GM23248 (cell line): Measurements from ENCODE around the gene ATP6AP1. TPM values are rescaled to one million over a fixed set of nuclear protein-coding genes. Genes with fewer than 3 reads are reported as not detected.

ENCODE experiments used
- DNase-seq: peaks from one replicate; pipeline ENCODE4 v3.0.0-alpha.2; 2015
- H2AFZ ChIP-seq: fragments of 200-600 bp; sonication (generic); 2 replicates; pipeline ENCODE4 v1.6.1; 2016; ENCODE audit warnings: antibody characterized with exemption
- H3F3A ChIP-seq: fragments of 200-600 bp; sonication (generic); 2 replicates; pipeline ENCODE4 v1.6.1; 2016; ENCODE audit warnings: mild to moderate bottlenecking, antibody characterized with exemption, mixed run types; ENCODE audit not compliant: insufficient read depth
- H3K27ac ChIP-seq: fragments of 200-600 bp; sonication (generic); 2 replicates; pipeline ENCODE4 v1.5.1; 2016; ENCODE audit warnings: mild to moderate bottlenecking
- H3K27me3 ChIP-seq: fragments of 200-600 bp; sonication (generic); replicated peaks from 2 replicates; pipeline ENCODE4 v1.6.1; 2016; ENCODE audit warnings: mild to moderate bottlenecking; ENCODE audit not compliant: insufficient read depth
- H3K36me3 ChIP-seq: fragments of 200-600 bp; sonication (generic); 2 replicates; pipeline ENCODE4 v1.6.1; 2016; ENCODE audit warnings: low read depth, mild to moderate bottlenecking
- H3K4me1 ChIP-seq: fragments of 200-600 bp; sonication (generic); 2 replicates; pipeline ENCODE4 v1.6.1; 2016; ENCODE audit warnings: mild to moderate bottlenecking; ENCODE audit not compliant: insufficient read depth
- H3K4me2 ChIP-seq: fragments of 200-600 bp; sonication (generic); one replicate; pipeline ENCODE4 v1.6.1; 2016; ENCODE audit warnings: mild to moderate bottlenecking; ENCODE audit not compliant: unreplicated experiment
- H3K4me3 ChIP-seq: fragments of 200-600 bp; sonication (generic); 2 replicates; pipeline ENCODE4 v1.5.1; 2016; ENCODE audit warnings: mild to moderate bottlenecking
- H3K79me2 ChIP-seq: fragments of 200-600 bp; sonication (generic); 2 replicates; pipeline ENCODE4 v1.6.1; 2016; ENCODE audit warnings: mild to moderate bottlenecking; ENCODE audit not compliant: insufficient read depth
- H3K9ac ChIP-seq: fragments of 200-600 bp; sonication (generic); 2 replicates; pipeline ENCODE4 v1.6.1; 2016; ENCODE audit warnings: mild to moderate bottlenecking
- H3K9me2 ChIP-seq: fragments of 200-600 bp; sonication (generic); 2 replicates; pipeline ENCODE4 v1.6.1; 2016; ENCODE audit warnings: mixed run types, mild to moderate bottlenecking, moderate library complexity; ENCODE audit not compliant: insufficient read depth
- H3K9me3 ChIP-seq: fragments of 200-600 bp; sonication (generic); one replicate; pipeline ENCODE4 v1.6.1; 2017; ENCODE audit warnings: low read depth
- H4K20me1 ChIP-seq: fragments of 200-600 bp; sonication (generic); 2 replicates; pipeline ENCODE4 v1.6.0; 2016; ENCODE audit not compliant: insufficient read depth
- EZH2 ChIP-seq: fragments of 200-600 bp; sonication (generic); IDR thresholded peaks from 2 replicates; pipeline ENCODE4 v1.6.1; 2018; ENCODE audit warnings: antibody characterized with exemption, mild to moderate bottlenecking; ENCODE audit not compliant: insufficient read depth, poor library complexity, severe bottlenecking
- EZH2phosphoT487 ChIP-seq: fragments of 200-600 bp; sonication (generic); IDR thresholded peaks from 2 replicates; pipeline ENCODE4 v1.6.1; 2018; ENCODE audit warnings: antibody characterized with exemption, moderate library complexity, mild to moderate bottlenecking, low read depth; ENCODE audit not compliant: insufficient read depth
- WGBS, 2 experiments: methylation state at CpG; one replicate each; pipeline ENCODE4 v1.1.6; 2015 to 2017; ENCODE audit warnings: low lambda C conversion rate in 2 of 2, low coverage in 1 of 2; ENCODE audit errors: missing lambda C conversion rate in 2 of 2; 5-methylcytosine and 5-hydroxymethylcytosine counted together
- in situ Hi-C: fragments of 300-500 bp; cut with MboI; formaldehyde crosslinking; loops from 2 replicates; pipeline ENCODE4 v1.15.0; 2020
- polyA plus RNA-seq: library from polyadenylated mRNA; unstranded; fragments of >200 nt; fragmentation: Nextera tagmentation; extraction: Ambion mirVana; gene quantifications from 2 replicates; pipeline ENCODE4 v1.2.1, GENCODE V29; 2016
- total RNA-seq: library from RNA; depleted of rRNA; stranded (reverse); fragments of >200 nt; shearing (Covaris generic); gene quantifications from 2 replicates; pipeline ENCODE4 v1.2.3, GENCODE V29; 2014

The ATP6AP1 gene
- total and polyA plus RNA-seq, 2 experiments from 2014 or later, result 73.2 to 156 TPM

- Histone ChIP-seq H4K20me1 (no peaks in the 10 kb centered on the region), H3K27ac (no peak overlapping the region), H2AFZ (no peak overlapping the region), H3K9me3 (no peaks in the 10 kb centered on the region), H3K4me2 (no peak overlapping the region), H3F3A (no peaks in the 10 kb centered on the region), H3K9ac (no peak overlapping the region), H3K4me3 (no peak overlapping the region), H3K27me3 (no peaks in the 10 kb centered on the region), H3K9me2 (no peaks in the 10 kb centered on the region), H3K4me1 (no peaks in the 10 kb centered on the region), H3K79me2 (peaks cover 31% of the 10 kb centered on the region), H3K36me3 (no peaks in the 10 kb centered on the region)
- no peak for TF ChIP-seq EZH2phosphoT487
- no peak for TF ChIP-seq EZH2
- in situ Hi-C loops, result no loop called here
- WGBS, 2 experiments, result 91 to 98% methylated on average over 5 to 13 of the region's 13 CpGs
- DNase-seq, result no peak
These were observed 1.3 kb upstream of the ATP6AP1 start for GRCh38 chrX:154426916-154427770.

GRCh38 chrX:154429711-154430110, 1.2 kb downstream of the ATP6AP1 start:
- in situ Hi-C loops, result no loop called here
- Histone ChIP-seq H3K36me3 (no peaks in the 10 kb centered on the region), H3K27me3 (no peaks in the 10 kb centered on the region), H3K27ac (no peak overlapping the region), H3K79me2 (peaks cover 31% of the 10 kb centered on the region), H3K9ac (peak overlapping the region; percentile 81; the same call in 1 of the 2 replicates), H3F3A (no peaks in the 10 kb centered on the region), H3K4me1 (no peaks in the 10 kb centered on the region), H3K9me2 (no peaks in the 10 kb centered on the region), H4K20me1 (no peaks in the 10 kb centered on the region), H3K4me2 (peak overlapping the region; percentile 68), H2AFZ (no peak overlapping the region), H3K4me3 (peak overlapping the region; percentile 74), H3K9me3 (no peaks in the 10 kb centered on the region)
- WGBS, 2 experiments, result 80 to 83% methylated on average over 2 of the region's 2 CpGs
- DNase-seq, result no peak
- TF ChIP-seq EZH2 (no peak), EZH2phosphoT487 (no peak)

- Histone ChIP-seq H4K20me1 (no peaks in the 10 kb centered on the region), H3F3A (no peaks in the 10 kb centered on the region), H3K27ac (no peak overlapping the region), H3K4me3 (no peak overlapping the region), H3K9me3 (no peaks in the 10 kb centered on the region), H3K79me2 (peaks cover 31% of the 10 kb centered on the region), H3K9me2 (no peaks in the 10 kb centered on the region), H3K9ac (no peak overlapping the region), H3K4me1 (no peaks in the 10 kb centered on the region), H3K4me2 (no peak overlapping the region), H2AFZ (no peak overlapping the region), H3K27me3 (no peaks in the 10 kb centered on the region), H3K36me3 (no peaks in the 10 kb centered on the region)
- WGBS, 2 experiments, result 75 to 84% methylated on average over 4 to 6 of the region's 6 CpGs
- no peak for TF ChIP-seq EZH2phosphoT487
- no peak for TF ChIP-seq EZH2
- DNase-seq, result no peak
- in situ Hi-C loops, result no loop called here
These were observed 2.0 kb downstream of the ATP6AP1 start for GRCh38 chrX:154430479-154430878.

GRCh38 chrX:154430916-154431315, 2.4 kb downstream of the ATP6AP1 start:
- H3K9ac ChIP-seq, result no peak overlapping the region
- H4K20me1 ChIP-seq, result no peaks in the 10 kb centered on the region
- H3K4me1 ChIP-seq, result no peaks in the 10 kb centered on the region
- no peak overlapping the region for H3K27ac ChIP-seq
- no peak for TF ChIP-seq EZH2
- TF ChIP-seq EZH2phosphoT487, result no peak
- H3F3A ChIP-seq, result no peaks in the 10 kb centered on the region
- no peaks in the 10 kb centered on the region for H3K27me3 ChIP-seq
- H2AFZ ChIP-seq, result no peak overlapping the region
- in situ Hi-C loops, result no loop called here
- 82 to 90% methylated on average over 4 to 7 of the region's 7 CpGs for WGBS, 2 experiments
- no peak overlapping the region for H3K4me3 ChIP-seq
- no peaks in the 10 kb centered on the region for H3K36me3 ChIP-seq
- H3K9me3 ChIP-seq, result no peaks in the 10 kb centered on the region
- peaks cover 31% of the 10 kb centered on the region for H3K79me2 ChIP-seq
- DNase-seq, result no peak
- no peak overlapping the region for H3K4me2 ChIP-seq
- no peaks in the 10 kb centered on the region for H3K9me2 ChIP-seq
